RWPE2 (cell line): ENCODE results near the gene FUBP3.

Experiments
- ATAC-seq: fragments of 200-7000 bp; cut with Tn5 transposase; 3 replicates; pipeline ENCODE4 v1.9.1; 2021; ENCODE audit warnings: low read depth
- DNase-seq: peaks from one replicate; pipeline ENCODE4 v3.0.0-alpha.2; 2020; ENCODE audit warnings: low spot score
- H3K27ac ChIP-seq: fragments of 450-650 bp; 2 replicates; pipeline ENCODE4 v1.5.1; 2017; ENCODE audit warnings: mild to moderate bottlenecking; ENCODE audit not compliant: poor library complexity, severe bottlenecking
- H3K27me3 ChIP-seq: fragments of 250-450 bp; sonication (Bioruptor Pico); 2 replicates; pipeline ENCODE4 v1.5.1; 2021; ENCODE audit warnings: mild to moderate bottlenecking, moderate library complexity; ENCODE audit not compliant: insufficient read depth, poor library complexity, severe bottlenecking
- H3K36me3 ChIP-seq: fragments of 250-450 bp; sonication (Bioruptor Pico); 2 replicates; pipeline ENCODE4 v1.5.1; 2020; ENCODE audit warnings: low read depth, mild to moderate bottlenecking, moderate library complexity
- H3K4me1 ChIP-seq: fragments of 250-450 bp; sonication (Bioruptor Pico); 2 replicates; pipeline ENCODE4 v1.5.1; 2021; ENCODE audit warnings: mild to moderate bottlenecking, moderate library complexity; ENCODE audit not compliant: insufficient read depth, poor library complexity, severe bottlenecking
- H3K4me3 ChIP-seq: fragments of 250-450 bp; sonication (Bioruptor Pico); 2 replicates; pipeline ENCODE4 v1.5.1; 2021; ENCODE audit warnings: mild to moderate bottlenecking, moderate library complexity; ENCODE audit not compliant: severe bottlenecking
- H3K9me3 ChIP-seq: fragments of 250-450 bp; sonication (Bioruptor Pico); 2 replicates; pipeline ENCODE4 v1.5.1; 2021; ENCODE audit warnings: mild to moderate bottlenecking, moderate library complexity; ENCODE audit not compliant: severe bottlenecking
- CTCF ChIP-seq: fragments of 450-650 bp; IDR thresholded peaks from one replicate; pipeline ENCODE4 v1.5.1; 2017; ENCODE audit warnings: mild to moderate bottlenecking, moderate library complexity; ENCODE audit not compliant: poor library complexity, severe bottlenecking

FUBP3 gene

GRCh38 chr9:130687615-130688014, 108.2 kb downstream of the FUBP3 start:
- H3K36me3 ChIP-seq, result no peaks in the 10 kb centered on the region
- ATAC-seq, result no peak
- no peaks in the 10 kb centered on the region for H3K4me1 ChIP-seq

More at GRCh38 chr9:130687615-130688014, 108.2 kb downstream of the FUBP3 start:
- TF ChIP-seq CTCF, result no peak
- Histone ChIP-seq H3K4me3 (no peak overlapping the region), H3K9me3 (no peaks in the 10 kb centered on the region), H3K27me3 (no peaks in the 10 kb centered on the region), H3K27ac (no peak overlapping the region)
- no peak for DNase-seq
